HepG2 (cell line): Measurements from ENCODE around the gene AIP. TPM values are rescaled to one million over a fixed set of nuclear protein-coding genes. Genes with fewer than 3 reads are reported as not detected.

Experiments used
- CBFB ChIP-seq: sonication (generic); formaldehyde crosslinking; IDR thresholded peaks from 2 replicates; pipeline ENCODE4 v1.4.0; 2020; ENCODE audit warnings: missing genetic modification reagents
- DMAP1 ChIP-seq: IDR thresholded peaks from 2 replicates; pipeline ENCODE4 v1.6.1; 2016
- KLF6 ChIP-seq: IDR thresholded peaks from 2 replicates; pipeline ENCODE4 v1.8.0; 2016; ENCODE audit warnings: missing biosample characterization, missing genetic modification reagents
- MAZ ChIP-seq, 2 experiments: sonication (generic) in 1 of 2; formaldehyde crosslinking in 1 of 2; IDR thresholded peaks; 2 replicates each; pipeline versions ENCODE4 v1.5.0 to v1.6.1; 2012 to 2020; ENCODE audit warnings: low read depth in 2 of 2, mild to moderate bottlenecking in 2 of 2, borderline replicate concordance in 1 of 2, improper control_type of control experiment in 1 of 2, low read length in 1 of 2, missing genetic modification reagents in 1 of 2, moderate library complexity in 1 of 2
- NAIF1 ChIP-seq: sonication (generic); formaldehyde crosslinking; IDR thresholded peaks from 2 replicates; pipeline ENCODE4 v1.5.0; 2020; ENCODE audit warnings: mild to moderate bottlenecking, missing genetic modification reagents, borderline replicate concordance
- NFIC ChIP-seq: IDR thresholded peaks from 2 replicates; pipeline ENCODE4 v1.6.1; 2012; ENCODE audit warnings: mild to moderate bottlenecking, low read length, inconsistent platforms
- NR2F1 ChIP-seq, 2 experiments: fragments of 450-650 bp in 1 of 2; formaldehyde crosslinking in 1 of 2; IDR thresholded peaks; 2 replicates each; pipeline versions ENCODE4 v1.5.0 to v1.6.1; 2016 to 2020; ENCODE audit warnings: mild to moderate bottlenecking in 1 of 2, missing compliant biosample characterization in 1 of 2, missing genetic modification reagents in 1 of 2, moderate library complexity in 1 of 2
- PHB2 ChIP-seq: fragments of 450-650 bp; IDR thresholded peaks from 2 replicates; pipeline ENCODE4 v1.6.1; 2018; ENCODE audit not compliant: partially characterized antibody
- PHF20 ChIP-seq: sonication (generic); formaldehyde crosslinking; IDR thresholded peaks from 2 replicates; pipeline ENCODE4 v1.5.0; 2020; ENCODE audit warnings: mild to moderate bottlenecking, missing genetic modification reagents
- PLSCR1 ChIP-seq: sonication (generic); formaldehyde crosslinking; IDR thresholded peaks from 2 replicates; pipeline ENCODE4 v1.5.0; 2020; ENCODE audit warnings: missing genetic modification reagents, mild to moderate bottlenecking, borderline replicate concordance
- POLR2AphosphoS5 ChIP-seq: IDR thresholded peaks from 2 replicates; pipeline ENCODE4 v1.6.1; 2012; ENCODE audit warnings: low read depth, low read length
- PRDM10 ChIP-seq: sonication (generic); formaldehyde crosslinking; IDR thresholded peaks from 2 replicates; pipeline ENCODE4 v1.4.0; 2020; ENCODE audit warnings: low read depth, missing genetic modification reagents
- SIX1 ChIP-seq: sonication (generic); formaldehyde crosslinking; IDR thresholded peaks from 2 replicates; pipeline ENCODE4 v1.4.0; 2020; ENCODE audit warnings: missing genetic modification reagents, borderline replicate concordance
- ZNF101 ChIP-seq: sonication (generic); formaldehyde crosslinking; IDR thresholded peaks from 2 replicates; pipeline ENCODE4 v1.4.0; 2020; ENCODE audit warnings: mild to moderate bottlenecking, low read depth, missing genetic modification reagents, borderline replicate concordance
- ZNF530 ChIP-seq: sonication (generic); formaldehyde crosslinking; IDR thresholded peaks from 2 replicates; pipeline ENCODE4 v1.5.0; 2020; ENCODE audit warnings: low read depth, mild to moderate bottlenecking, missing genetic modification reagents
- ZNF558 ChIP-seq: sonication (generic); formaldehyde crosslinking; IDR thresholded peaks from 2 replicates; pipeline ENCODE4 v1.9.0; 2022; ENCODE audit warnings: mild to moderate bottlenecking, missing genetic modification reagents, borderline replicate concordance
- ZNF772 ChIP-seq: sonication (generic); formaldehyde crosslinking; IDR thresholded peaks from 2 replicates; pipeline ENCODE4 v1.5.0; 2020; ENCODE audit warnings: mild to moderate bottlenecking, missing genetic modification reagents
- ZNF891 ChIP-seq: sonication (generic); formaldehyde crosslinking; IDR thresholded peaks from 2 replicates; pipeline ENCODE4 v1.5.0; 2020; ENCODE audit warnings: mild to moderate bottlenecking, missing genetic modification reagents
- polyA plus RNA-seq, 8 experiments: library from polyadenylated mRNA; depleted of rRNA in 3 of 8; stranded (reverse) in 7 of 8; unstranded in 1 of 8; fragments of >200 nt; fragmentation: Illumina TruSeq in 4 of 8; extraction: Trizol in 4 of 8; gene quantifications; 2 replicates each; pipeline versions ENCODE4 v1.2.1 to v1.2.3, GENCODE V29; 2011 to 2016; ENCODE audit warnings: low read depth in 4 of 8, missing spikeins in 1 of 8, mixed read lengths in 1 of 8; ENCODE audit not compliant: insufficient read depth in 1 of 8
- total RNA-seq, 5 experiments: library from RNA; depleted of rRNA; stranded (reverse); fragments of >200 nt; fragmentation: Illumina TruSeq; extraction: Trizol; gene quantifications; 2 replicates each; pipeline ENCODE4 v1.2.3, GENCODE V29; 2016; ENCODE audit warnings: low read depth in 1 of 5
- TF ChIP-seq, protein P1 (sequence below): sonication (generic); formaldehyde crosslinking; conservative IDR thresholded peaks from 2 replicates; pipeline ENCODE4 v1.4.0; 2020; ENCODE audit warnings: missing genetic modification reagents
- TF ChIP-seq, protein P2 (sequence below): sonication (generic); formaldehyde crosslinking; IDR thresholded peaks from 2 replicates; pipeline ENCODE4 v1.8.0; 2023; ENCODE audit warnings: mild to moderate bottlenecking, missing genetic modification reagents

Gene AIP
- total and polyA plus RNA-seq, 2 of the 13 experiments (the other 11 are each of a cell fraction or from before 2014, with no cell fraction given) = 51.8 to 110 TPM

DNA sequence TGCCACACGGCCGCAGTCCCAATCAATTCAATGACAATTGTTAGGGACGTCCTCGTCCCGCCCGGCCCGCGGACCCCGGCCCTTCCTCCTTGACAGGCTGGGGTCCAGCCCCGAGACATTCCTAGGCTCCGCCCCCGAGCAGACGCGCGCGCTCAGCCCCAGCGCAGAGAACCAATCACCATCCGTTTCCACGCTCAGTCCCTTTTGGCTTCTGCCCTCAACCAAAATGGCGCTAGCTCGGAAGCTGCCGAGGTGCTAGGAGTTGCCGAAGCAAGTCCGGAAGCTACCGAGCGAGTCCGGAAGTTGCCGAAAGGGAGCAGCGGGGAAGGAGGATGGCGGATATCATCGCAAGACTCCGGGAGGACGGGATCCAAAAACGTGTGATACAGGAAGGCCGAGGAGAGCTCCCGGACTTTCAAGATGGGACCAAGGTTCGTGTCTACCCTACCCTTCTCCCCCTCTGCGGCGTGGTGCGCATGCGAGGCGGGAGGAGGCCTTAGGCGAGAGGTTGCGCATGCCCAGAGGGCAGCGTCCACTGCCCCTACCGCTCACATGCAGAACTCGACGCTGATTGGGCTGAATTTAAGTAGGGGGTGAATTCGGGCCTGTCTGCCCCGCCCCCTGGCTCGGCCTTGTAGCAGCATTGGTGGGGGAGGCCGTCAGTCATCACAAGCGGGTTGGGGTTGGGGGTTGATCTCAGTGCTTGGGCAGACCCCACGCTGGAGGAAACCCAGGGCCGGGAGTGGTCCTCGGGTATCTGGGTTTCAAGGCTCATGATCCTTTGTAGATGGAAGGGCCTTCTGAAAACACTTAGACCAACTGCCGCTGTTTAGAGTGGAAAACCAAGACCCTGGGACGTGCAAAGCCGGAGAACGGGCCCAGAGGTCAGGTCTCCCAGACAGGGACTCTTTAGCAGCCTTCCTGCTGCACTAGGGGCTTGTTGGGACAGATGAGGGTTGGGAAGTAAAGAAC is at the start of gene AIP (continued):
- TF ChIP-seq, protein P1, sequence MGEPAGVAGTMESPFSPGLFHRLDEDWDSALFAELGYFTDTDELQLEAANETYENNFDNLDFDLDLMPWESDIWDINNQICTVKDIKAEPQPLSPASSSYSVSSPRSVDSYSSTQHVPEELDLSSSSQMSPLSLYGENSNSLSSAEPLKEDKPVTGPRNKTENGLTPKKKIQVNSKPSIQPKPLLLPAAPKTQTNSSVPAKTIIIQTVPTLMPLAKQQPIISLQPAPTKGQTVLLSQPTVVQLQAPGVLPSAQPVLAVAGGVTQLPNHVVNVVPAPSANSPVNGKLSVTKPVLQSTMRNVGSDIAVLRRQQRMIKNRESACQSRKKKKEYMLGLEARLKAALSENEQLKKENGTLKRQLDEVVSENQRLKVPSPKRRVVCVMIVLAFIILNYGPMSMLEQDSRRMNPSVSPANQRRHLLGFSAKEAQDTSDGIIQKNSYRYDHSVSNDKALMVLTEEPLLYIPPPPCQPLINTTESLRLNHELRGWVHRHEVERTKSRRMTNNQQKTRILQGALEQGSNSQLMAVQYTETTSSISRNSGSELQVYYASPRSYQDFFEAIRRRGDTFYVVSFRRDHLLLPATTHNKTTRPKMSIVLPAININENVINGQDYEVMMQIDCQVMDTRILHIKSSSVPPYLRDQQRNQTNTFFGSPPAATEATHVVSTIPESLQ = peak; percentile 89; the same call in 1 of the 2 replicates
- TF ChIP-seq PLSCR1 (CRISPR knock-in tag) = peak; percentile 79; the same call in 1 of the 2 replicates
- TF ChIP-seq, protein P2, sequence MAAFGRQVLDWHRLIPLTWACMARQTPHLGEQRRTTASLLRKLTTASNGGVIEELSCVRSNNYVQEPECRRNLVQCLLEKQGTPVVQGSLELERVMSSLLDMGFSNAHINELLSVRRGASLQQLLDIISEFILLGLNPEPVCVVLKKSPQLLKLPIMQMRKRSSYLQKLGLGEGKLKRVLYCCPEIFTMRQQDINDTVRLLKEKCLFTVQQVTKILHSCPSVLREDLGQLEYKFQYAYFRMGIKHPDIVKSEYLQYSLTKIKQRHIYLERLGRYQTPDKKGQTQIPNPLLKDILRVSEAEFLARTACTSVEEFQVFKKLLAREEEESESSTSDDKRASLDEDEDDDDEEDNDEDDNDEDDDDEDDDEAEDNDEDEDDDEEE = peak; percentile 98; the same call in 1 of the 2 replicates
- TF ChIP-seq MAZ (IDR thresholded peaks at IDR 0.05; ENCODE audit: borderline replicate concordance, low read depth, low read length) = no peak
- peak; percentile 96 for TF ChIP-seq MAZ (CRISPR knock-in tag; IDR thresholded peaks at IDR 0.05; ENCODE audit: low read depth)
- peak; percentile 95 for TF ChIP-seq NAIF1
- TF ChIP-seq ZNF891 (CRISPR knock-in tag) = peak; percentile 97
- no peak; the same call in none of the 2 replicates for TF ChIP-seq POLR2AphosphoS5
- peak; percentile 95; the same call in 1 of the 2 replicates for TF ChIP-seq ZNF558 (CRISPR knock-in tag)
- no peak for TF ChIP-seq NR2F1 (CRISPR knock-in tag; IDR thresholded peaks at IDR 0.05)
- TF ChIP-seq PHF20 (CRISPR knock-in tag) = peak; percentile 73
- TF ChIP-seq PHB2 = no peak
- peak; percentile 97 for TF ChIP-seq ZNF101 (CRISPR knock-in tag)
- no peak for TF ChIP-seq PRDM10 (CRISPR knock-in tag)
- TF ChIP-seq ZNF530 (CRISPR knock-in tag) = peak; percentile 91; the same call in 1 of the 2 replicates
- peak; percentile 96 for TF ChIP-seq ZNF772 (CRISPR knock-in tag)
- peak; percentile 87 for TF ChIP-seq DMAP1 (CRISPR knock-in tag)
- peak; percentile 98 for TF ChIP-seq KLF6 (CRISPR knock-in tag)
- TF ChIP-seq CBFB (CRISPR knock-in tag) = peak; percentile 86; the same call in 1 of the 2 replicates
- TF ChIP-seq NFIC = no peak
- no peak for TF ChIP-seq SIX1 (CRISPR knock-in tag)
